HepG2 (cell line): ENCODE results near the gene NUDT3. TPM values are rescaled to one million over a fixed set of nuclear protein-coding genes. Genes with fewer than 3 reads are reported as not detected.

Source experiments
- BCLAF1 ChIP-seq: fragments of 450-650 bp; IDR thresholded peaks from 2 replicates; pipeline ENCODE4 v1.6.1; 2017; ENCODE audit warnings: mild to moderate bottlenecking
- CEBPG ChIP-seq: IDR thresholded peaks from 2 replicates; pipeline ENCODE4 v1.6.1; 2016
- CENPT ChIP-seq: sonication (generic); formaldehyde crosslinking; IDR thresholded peaks from 2 replicates; pipeline ENCODE4 v1.8.0; 2022; ENCODE audit warnings: low read depth, mild to moderate bottlenecking, moderate library complexity, missing genetic modification reagents
- ELF3 ChIP-seq: IDR thresholded peaks from 2 replicates; pipeline ENCODE4 v1.6.1; 2016; ENCODE audit warnings: missing genetic modification reagents, missing compliant biosample characterization
- FOSL2 ChIP-seq: sonication (generic); formaldehyde crosslinking; IDR thresholded peaks from 2 replicates; pipeline ENCODE4 v1.4.0; 2020; ENCODE audit warnings: missing genetic modification reagents
- GABPA ChIP-seq, 2 experiments: IDR thresholded peaks; 2 replicates each; pipeline ENCODE4 v1.6.1; 2011 to 2016; ENCODE audit warnings: low read depth in 2 of 2, low read length in 1 of 2, missing biosample characterization in 1 of 2, missing genetic modification characterization in 1 of 2
- GFI1 ChIP-seq: sonication (generic); formaldehyde crosslinking; IDR thresholded peaks from 2 replicates; pipeline ENCODE4 v1.5.0; 2020; ENCODE audit warnings: missing genetic modification reagents, mild to moderate bottlenecking, borderline replicate concordance
- HMGXB4 ChIP-seq, 2 experiments: sonication (generic) in 1 of 2; formaldehyde crosslinking in 1 of 2; IDR thresholded peaks; 2 replicates each; pipeline versions ENCODE4 v1.4.0 to v1.6.1; 2018 to 2020; ENCODE audit warnings: missing genetic modification reagents in 2 of 2, borderline replicate concordance in 1 of 2, low read depth in 1 of 2, mild to moderate bottlenecking in 1 of 2, missing biosample characterization in 1 of 2
- HNRNPLL ChIP-seq: fragments of 200-400 bp; formaldehyde crosslinking; IDR thresholded peaks from 2 replicates; pipeline ENCODE4 v1.6.1; 2017; ENCODE audit warnings: mild to moderate bottlenecking, low read depth, low read length; ENCODE audit not compliant: poor library complexity, severe bottlenecking
- HOXA9 ChIP-seq: sonication (generic); formaldehyde crosslinking; IDR thresholded peaks from 2 replicates; pipeline ENCODE4 v1.8.1; 2022; ENCODE audit warnings: missing genetic modification reagents, mild to moderate bottlenecking, moderate library complexity, borderline replicate concordance
- KDM1A ChIP-seq: IDR thresholded peaks from 2 replicates; pipeline ENCODE4 v1.6.1; 2016; ENCODE audit warnings: missing compliant biosample characterization
- LBX2 ChIP-seq: sonication (generic); formaldehyde crosslinking; IDR thresholded peaks from 2 replicates; pipeline ENCODE4 v1.5.0; 2020; ENCODE audit warnings: missing genetic modification reagents, mild to moderate bottlenecking, borderline replicate concordance
- MIER3 ChIP-seq: IDR thresholded peaks from 2 replicates; pipeline ENCODE4 v1.6.1; 2016; ENCODE audit warnings: missing compliant biosample characterization, borderline replicate concordance
- MIXL1 ChIP-seq: IDR thresholded peaks from 2 replicates; pipeline ENCODE4 v1.6.1; 2016
- NKX3-1 ChIP-seq: sonication (generic); formaldehyde crosslinking; IDR thresholded peaks from 2 replicates; pipeline ENCODE4 v1.5.0; 2020; ENCODE audit warnings: missing genetic modification reagents
- RAD51 ChIP-seq: fragments of 450-650 bp; IDR thresholded peaks from 2 replicates; pipeline ENCODE4 v1.6.1; 2016; ENCODE audit warnings: borderline replicate concordance
- REL ChIP-seq: sonication (generic); formaldehyde crosslinking; conservative IDR thresholded peaks from 2 replicates; pipeline ENCODE4 v1.8.0; 2022; ENCODE audit warnings: mild to moderate bottlenecking, missing genetic modification reagents, moderate library complexity
- STAT5B ChIP-seq: sonication (generic); formaldehyde crosslinking; IDR thresholded peaks from 2 replicates; pipeline ENCODE4 v1.4.0; 2020; ENCODE audit warnings: missing genetic modification reagents
- TCF7L2 ChIP-seq: IDR thresholded peaks from 2 replicates; pipeline ENCODE4 v1.6.1; 2011; ENCODE audit warnings: mild to moderate bottlenecking, low read depth, low read length, moderate library complexity
- U2AF2 ChIP-seq: fragments of 200-400 bp; formaldehyde crosslinking; IDR thresholded peaks from 2 replicates; pipeline ENCODE4 v1.6.1; 2017; ENCODE audit warnings: low read depth, mild to moderate bottlenecking, low read length
- ZNF225 ChIP-seq: sonication (generic); formaldehyde crosslinking; IDR thresholded peaks from 2 replicates; pipeline ENCODE4 v1.4.0; 2020; ENCODE audit warnings: mild to moderate bottlenecking, missing genetic modification reagents
- ZNF232 ChIP-seq: sonication (generic); formaldehyde crosslinking; IDR thresholded peaks from 2 replicates; pipeline ENCODE4 v1.4.0; 2020; ENCODE audit warnings: missing genetic modification reagents, borderline replicate concordance
- ZNF256 ChIP-seq: sonication (generic); formaldehyde crosslinking; conservative IDR thresholded peaks from 2 replicates; pipeline ENCODE4 v1.4.0; 2020; ENCODE audit warnings: missing genetic modification reagents
- ZNF274 ChIP-seq: sonication (generic); formaldehyde crosslinking; IDR thresholded peaks from 2 replicates; pipeline ENCODE4 v1.5.1; 2020; ENCODE audit warnings: mild to moderate bottlenecking, missing genetic modification reagents
- ZNF33A ChIP-seq: sonication (generic); formaldehyde crosslinking; IDR thresholded peaks from 2 replicates; pipeline ENCODE4 v1.5.1; 2020; ENCODE audit warnings: missing genetic modification reagents, mild to moderate bottlenecking, moderate library complexity, borderline replicate concordance
- ZNF614 ChIP-seq: IDR thresholded peaks from 2 replicates; pipeline ENCODE4 v1.6.1; 2018; ENCODE audit warnings: missing biosample characterization, missing genetic modification reagents, inconsistent platforms, borderline replicate concordance
- ZNF674 ChIP-seq: sonication (generic); formaldehyde crosslinking; IDR thresholded peaks from 2 replicates; pipeline ENCODE4 v1.5.0; 2020; ENCODE audit warnings: low read depth, mild to moderate bottlenecking, missing genetic modification reagents
- polyA plus RNA-seq, 8 experiments: library from polyadenylated mRNA; depleted of rRNA in 3 of 8; stranded (reverse) in 7 of 8; unstranded in 1 of 8; fragments of >200 nt; fragmentation: Illumina TruSeq in 4 of 8; extraction: Trizol in 4 of 8; gene quantifications; 2 replicates each; pipeline versions ENCODE4 v1.2.1 to v1.2.3, GENCODE V29; 2011 to 2016; ENCODE audit warnings: low read depth in 4 of 8, missing spikeins in 1 of 8, mixed read lengths in 1 of 8; ENCODE audit not compliant: insufficient read depth in 1 of 8
- total RNA-seq, 5 experiments: library from RNA; depleted of rRNA; stranded (reverse); fragments of >200 nt; fragmentation: Illumina TruSeq; extraction: Trizol; gene quantifications; 2 replicates each; pipeline ENCODE4 v1.2.3, GENCODE V29; 2016; ENCODE audit warnings: low read depth in 1 of 5

The NUDT3 gene
- total and polyA plus RNA-seq, 2 of the 13 experiments (the other 11 are each of a cell fraction or from before 2014, with no cell fraction given): 20.2 to 20.6 TPM

GRCh38 chr6:34248727-34249468 lies 143.6 kb downstream of the NUDT3 start, which contains the start of gene SMIM29 (continued):
- no peak for TF ChIP-seq BCLAF1
- peak; percentile 41; the same call in 1 of the 2 replicates for TF ChIP-seq GABPA (IDR thresholded peaks at IDR 0.05; ENCODE audit: low read depth, low read length)
- peak; percentile 76 for TF ChIP-seq GABPA (CRISPR knock-in tag; IDR thresholded peaks at IDR 0.05; ENCODE audit: low read depth)
- peak; percentile 93 for TF ChIP-seq ZNF274 (CRISPR knock-in tag)
- TF ChIP-seq HNRNPLL: peak; percentile 97
- peak; percentile 45; the same call in 1 of the 2 replicates for TF ChIP-seq ELF3 (CRISPR knock-in tag)
- no peak for TF ChIP-seq CENPT
- TF ChIP-seq MIER3: no peak
- TF ChIP-seq LBX2 (CRISPR knock-in tag): peak; percentile 68
- peak; percentile 39; the same call in 1 of the 2 replicates for TF ChIP-seq ZNF33A (CRISPR knock-in tag)
- TF ChIP-seq ZNF256 (CRISPR knock-in tag): peak; percentile 51; the same call in 1 of the 2 replicates
- TF ChIP-seq HOXA9 (CRISPR knock-in tag): no peak
- peak; percentile 54 for TF ChIP-seq ZNF225 (CRISPR knock-in tag)
- TF ChIP-seq STAT5B: no peak
- TF ChIP-seq REL: peak; percentile 68; the same call in 1 of the 2 replicates
- TF ChIP-seq GFI1 (CRISPR knock-in tag): no peak; the same call in 1 of the 2 replicates
- 0 out of 2 replicates have a peak, but pooled peaks have one; percentile 37 for TF ChIP-seq MIXL1 (CRISPR knock-in tag)
- TF ChIP-seq HMGXB4 (CRISPR knock-in tag; IDR thresholded peaks at IDR 0.05; ENCODE audit: borderline replicate concordance in 1 of 2, low read depth in 1 of 2): peak; percentile 89 to 93
- no peak for TF ChIP-seq NKX3-1 (CRISPR knock-in tag)
- TF ChIP-seq CEBPG (CRISPR knock-in tag): no peak
- no peak for TF ChIP-seq U2AF2
- no peak for TF ChIP-seq TCF7L2
- no peak for TF ChIP-seq RAD51
- no peak for TF ChIP-seq KDM1A (CRISPR knock-in tag)
- TF ChIP-seq FOSL2: no peak
- TF ChIP-seq ZNF614 (CRISPR knock-in tag): peak; percentile 29; the same call in 1 of the 2 replicates
- TF ChIP-seq ZNF232 (CRISPR knock-in tag): no peak
- TF ChIP-seq ZNF674 (CRISPR knock-in tag): no peak
